Activated CD8-positive, alpha-beta memory T cell treated with anti-CD3 and anti-CD28 coated beads for 1 hour (primary cell): ENCODE results near the gene GRIN1.

Experiments
- DNase-seq, 2 donors: peaks; one replicate each; pipeline ENCODE4 v3.0.0-alpha.2; 2020; ENCODE audit warnings: low read depth in 1 of 2; ENCODE audit errors: extremely low read depth in 1 of 2

The GRIN1 gene

GRCh38 chr9:137138722-137139467 is at the start of gene GRIN1:
Gene GRIN1, plus strand, starts transcription at chr9:137139154. Its CDS starts 333 bp downstream, at chr9:137139487.
- no peak for DNase-seq

- no peak for DNase-seq
Observed at GRCh38 chr9:137089232-137089947, 49.6 kb upstream of the GRIN1 start.

- peak; percentile 72 for DNase-seq
Observed at GRCh38 chr9:137095664-137096517, 43.1 kb upstream of the GRIN1 start.

- no peak for DNase-seq
Observed at GRCh38 chr9:137096785-137097546, 42.0 kb upstream of the GRIN1 start.

GRCh38 chr9:137097761-137098462 is 41.0 kb upstream of the GRIN1 start:
- DNase-seq: no peak

GRCh38 chr9:137099231-137099630 is 39.7 kb upstream of the GRIN1 start:
- DNase-seq: no peak

GRCh38 chr9:137103206-137103999 is 35.6 kb upstream of the GRIN1 start:
- no peak for DNase-seq

- DNase-seq: no peak
Observed at GRCh38 chr9:137105814-137106661, 32.9 kb upstream of the GRIN1 start.

- no peak for DNase-seq
Observed at GRCh38 chr9:137106662-137107250, 32.2 kb upstream of the GRIN1 start.

GRCh38 chr9:137107312-137107921 is 31.5 kb upstream of the GRIN1 start:
- DNase-seq: no peak

- no peak for DNase-seq
Observed at GRCh38 chr9:137107982-137108381, 31.0 kb upstream of the GRIN1 start.

- DNase-seq: no peak
Observed at GRCh38 chr9:137108608-137109249, 30.2 kb upstream of the GRIN1 start.

- no peak for DNase-seq
Observed at GRCh38 chr9:137109250-137110146, 29.5 kb upstream of the GRIN1 start.

GRCh38 chr9:137110147-137110910 is 28.6 kb upstream of the GRIN1 start:
- no peak for DNase-seq
